LNCaP clone FGC (cell line): ENCODE results near the gene RBM23.

Experiments
- DNase-seq: peaks from one replicate; pipeline ENCODE4 v3.0.0-alpha.2; 2011; ENCODE audit warnings: low read depth
- H3K4me3 ChIP-seq: 2 replicates; pipeline ENCODE4 v1.5.1; 2011; ENCODE audit warnings: mild to moderate bottlenecking, low read depth, low read length, control low read depth
- CTCF ChIP-seq: IDR thresholded peaks from 2 replicates; pipeline ENCODE4 v1.5.1; 2012; ENCODE audit warnings: mild to moderate bottlenecking; ENCODE audit not compliant: control insufficient read depth, insufficient read depth; ENCODE audit errors: extremely low read depth

The RBM23 gene

GRCh38 chr14:22850944-22851764, 67.8 kb downstream of the RBM23 start:
- TF ChIP-seq CTCF = no peak
- no peak overlapping the region for H3K4me3 ChIP-seq
- no peak for DNase-seq

GRCh38 chr14:22849212-22849819, 69.6 kb downstream of the RBM23 start:
- no peak overlapping the region for H3K4me3 ChIP-seq
- DNase-seq = no peak
- TF ChIP-seq CTCF = no peak

- no peak for DNase-seq
Measured at GRCh38 chr14:22848351-22849164, 70.4 kb downstream of the RBM23 start.

GRCh38 chr14:22847661-22848341, 71.1 kb downstream of the RBM23 start:
- DNase-seq = no peak
- TF ChIP-seq CTCF = no peak
- H3K4me3 ChIP-seq = no peak overlapping the region

More at GRCh38 chr14:22848351-22849164, 70.4 kb downstream of the RBM23 start:
- H3K4me3 ChIP-seq = no peak overlapping the region
- no peak for TF ChIP-seq CTCF

GRCh38 chr14:22846811-22847307, 72.1 kb downstream of the RBM23 start:
- H3K4me3 ChIP-seq = no peak overlapping the region
- DNase-seq = no peak
- no peak for TF ChIP-seq CTCF

GRCh38 chr14:22845821-22846625, 72.9 kb downstream of the RBM23 start:
- no peak for TF ChIP-seq CTCF
- DNase-seq = no peak
- H3K4me3 ChIP-seq = no peak overlapping the region
